H9 (cell line): ENCODE data around the gene MYO18B. TPM values are rescaled to one million over a fixed set of nuclear protein-coding genes. Genes with fewer than 3 reads are reported as not detected.

Experiments
- DNase-seq: peaks from one replicate; pipeline ENCODE4 v3.0.0-alpha.2; 2017
- H2AFZ ChIP-seq: one replicate; pipeline ENCODE4 v1.6.1; 2013; ENCODE audit warnings: mild to moderate bottlenecking, low read length, control low read depth, moderate library complexity
- H2AK5ac ChIP-seq: 2 replicates; pipeline ENCODE4 v1.6.1; 2013; ENCODE audit warnings: low read length, control low read depth, mixed read lengths; ENCODE audit not compliant: insufficient read length
- H2BK120ac ChIP-seq: one replicate; pipeline ENCODE4 v1.6.1; 2013; ENCODE audit warnings: low read depth, mild to moderate bottlenecking, low read length, control low read depth, inconsistent platforms; ENCODE audit not compliant: poor library complexity, severe bottlenecking
- H2BK12ac ChIP-seq: 2 replicates; pipeline ENCODE4 v1.6.1; 2013; ENCODE audit warnings: low read length, control low read depth, mixed read lengths, low read depth; ENCODE audit not compliant: insufficient read length
- H2BK15ac ChIP-seq: 2 replicates; pipeline ENCODE4 v1.6.1; 2013; ENCODE audit warnings: low read depth, low read length, control low read depth
- H2BK20ac ChIP-seq: one replicate; pipeline ENCODE4 v1.6.1; 2013; ENCODE audit warnings: low read depth, mild to moderate bottlenecking, low read length, control low read depth, inconsistent platforms; ENCODE audit not compliant: poor library complexity, severe bottlenecking
- H2BK5ac ChIP-seq: 2 replicates; pipeline ENCODE4 v1.6.1; 2013; ENCODE audit warnings: low read length, control low read depth, mixed read lengths; ENCODE audit not compliant: insufficient read length
- H3K14ac ChIP-seq: 2 replicates; pipeline ENCODE4 v1.6.1; 2013; ENCODE audit warnings: low read length, control low read depth; ENCODE audit not compliant: insufficient read depth
- H3K18ac ChIP-seq: 2 replicates; pipeline ENCODE4 v1.6.1; 2013; ENCODE audit warnings: low read depth, mild to moderate bottlenecking, mixed read lengths, low read length, control low read depth; ENCODE audit not compliant: insufficient read length
- H3K23ac ChIP-seq: 2 replicates; pipeline ENCODE4 v1.6.1; 2013; ENCODE audit warnings: low read length, control low read depth, mixed read lengths, low read depth; ENCODE audit not compliant: insufficient read length
- H3K23me2 ChIP-seq: 2 replicates; pipeline ENCODE4 v1.6.1; 2013; ENCODE audit warnings: low read depth, mild to moderate bottlenecking, mixed read lengths, low read length, control low read depth; ENCODE audit not compliant: insufficient read length, poor library complexity, severe bottlenecking
- H3K27ac ChIP-seq: 2 replicates; pipeline ENCODE4 v1.5.1; 2013; ENCODE audit warnings: low read length, control low read depth, mixed read lengths, low read depth; ENCODE audit not compliant: insufficient read length
- H3K27me3 ChIP-seq: 2 replicates; pipeline ENCODE4 v1.6.1; 2013; ENCODE audit warnings: low read length, control low read depth, inconsistent platforms; ENCODE audit not compliant: insufficient read depth
- H3K4ac ChIP-seq: 2 replicates; pipeline ENCODE4 v1.6.1; 2013; ENCODE audit warnings: low read depth, mild to moderate bottlenecking, control low read depth, inconsistent platforms, low read length, moderate library complexity
- H3K4me1 ChIP-seq: 2 replicates; pipeline ENCODE4 v1.6.1; 2013; ENCODE audit warnings: low read length, control low read depth, inconsistent platforms; ENCODE audit not compliant: insufficient read depth
- H3K4me2 ChIP-seq: 2 replicates; pipeline ENCODE4 v1.6.1; 2013; ENCODE audit warnings: low read length, control low read depth, mixed read lengths; ENCODE audit not compliant: insufficient read length, insufficient read depth
- H3K56ac ChIP-seq: 2 replicates; pipeline ENCODE4 v1.6.1; 2013; ENCODE audit warnings: low read depth, mild to moderate bottlenecking, mixed read lengths, low read length, control low read depth; ENCODE audit not compliant: insufficient read length
- H3K79me1 ChIP-seq: 2 replicates; pipeline ENCODE4 v1.6.1; 2013; ENCODE audit warnings: low read depth, mild to moderate bottlenecking, moderate library complexity, low read length, control low read depth, inconsistent platforms; ENCODE audit not compliant: insufficient read depth, poor library complexity, severe bottlenecking
- H3K79me2 ChIP-seq: 2 replicates; pipeline ENCODE4 v1.6.1; 2013; ENCODE audit warnings: low read length, control low read depth, inconsistent platforms; ENCODE audit not compliant: insufficient read depth
- H3K9ac ChIP-seq: 2 replicates; pipeline ENCODE4 v1.6.1; 2013; ENCODE audit warnings: low read length, control low read depth, mixed read lengths; ENCODE audit not compliant: insufficient read length; ENCODE audit errors: extremely low read depth
- H3K9me3 ChIP-seq: one replicate; pipeline ENCODE4 v1.6.1; 2013; ENCODE audit warnings: low read depth, low read length, inconsistent platforms; ENCODE audit not compliant: control insufficient read depth
- H3T11ph ChIP-seq: one replicate; pipeline ENCODE4 v1.6.1; 2013; ENCODE audit warnings: mild to moderate bottlenecking, low read length, control low read depth, inconsistent platforms
- H4K20me1 ChIP-seq: one replicate; pipeline ENCODE4 v1.6.1; 2013; ENCODE audit not compliant: control insufficient read depth, insufficient read length, insufficient read depth
- H4K5ac ChIP-seq: 2 replicates; pipeline ENCODE4 v1.6.1; 2013; ENCODE audit warnings: low read depth, mild to moderate bottlenecking, mixed read lengths, low read length, control low read depth; ENCODE audit not compliant: insufficient read length
- H4K8ac ChIP-seq: replicated peaks from 2 replicates; pipeline ENCODE4 v1.6.1; 2013; ENCODE audit warnings: low read length, control low read depth, mixed read lengths, low read depth; ENCODE audit not compliant: insufficient read length
- H4K91ac ChIP-seq: 2 replicates; pipeline ENCODE4 v1.6.1; 2013; ENCODE audit warnings: low read depth, mild to moderate bottlenecking, moderate library complexity, mixed read lengths, low read length, control low read depth; ENCODE audit not compliant: insufficient read length
- H3K27ac Mint-ChIP-seq, 3 experiments: 2 replicates in 2 of 3; 3 replicates in 1 of 3; pipeline ENCODE4 v1.8.0; 2020 to 2021; ENCODE audit warnings: mixed read lengths in 3 of 3, mild to moderate bottlenecking in 1 of 3, moderate library complexity in 1 of 3
- H3K27me3 Mint-ChIP-seq: 2 replicates; pipeline ENCODE4 v1.8.0; 2021; ENCODE audit warnings: low read depth, mild to moderate bottlenecking, moderate library complexity, mixed read lengths
- H3K36me3 Mint-ChIP-seq, 3 experiments: 2 replicates in 2 of 3; 3 replicates in 1 of 3; pipeline ENCODE4 v1.8.0; 2020 to 2021; ENCODE audit warnings: low read depth in 3 of 3, mixed read lengths in 3 of 3; ENCODE audit not compliant: insufficient read depth in 1 of 3
- H3K4me1 Mint-ChIP-seq, 2 experiments: 2 replicates each; pipeline ENCODE4 v1.8.0; 2020; ENCODE audit warnings: mixed read lengths in 2 of 2
- H3K4me3 Mint-ChIP-seq, 2 experiments: 2 replicates in 1 of 2; 3 replicates in 1 of 2; pipeline ENCODE4 v1.8.0; 2020 to 2021; ENCODE audit warnings: mild to moderate bottlenecking in 2 of 2, mixed read lengths in 2 of 2, moderate library complexity in 1 of 2
- H3K9me3 Mint-ChIP-seq, 2 experiments: 2 replicates in 1 of 2; 3 replicates in 1 of 2; pipeline ENCODE4 v1.8.0; 2020; ENCODE audit warnings: mild to moderate bottlenecking in 2 of 2, mixed read lengths in 2 of 2, moderate library complexity in 1 of 2
- CTCF ChIP-seq: fragments of 200-600 bp; sonication (generic); conservative IDR thresholded peaks from 3 replicates; pipeline ENCODE4 v1.8.0; 2021; ENCODE audit warnings: antibody characterized with exemption, mild to moderate bottlenecking
- WGBS: extraction: QIAGEN DNeasy Blood & Tissue Kit; methylation state at CpG from one replicate; pipeline ENCODE4 v1.1.7; 2013; ENCODE audit warnings: missing lambda C conversion rate, low lambda C conversion rate, mixed read lengths; ENCODE audit not compliant: insufficient read length; ENCODE audit errors: extremely low coverage; 5-methylcytosine and 5-hydroxymethylcytosine counted together
- total RNA-seq: library from RNA; stranded (reverse); gene quantifications from 2 replicates; pipeline ENCODE4 v1.2.1, GENCODE V29; 2021

MYO18B gene
- total RNA-seq, 1 experiment from 2014 or later: 0.46 TPM

DNA sequence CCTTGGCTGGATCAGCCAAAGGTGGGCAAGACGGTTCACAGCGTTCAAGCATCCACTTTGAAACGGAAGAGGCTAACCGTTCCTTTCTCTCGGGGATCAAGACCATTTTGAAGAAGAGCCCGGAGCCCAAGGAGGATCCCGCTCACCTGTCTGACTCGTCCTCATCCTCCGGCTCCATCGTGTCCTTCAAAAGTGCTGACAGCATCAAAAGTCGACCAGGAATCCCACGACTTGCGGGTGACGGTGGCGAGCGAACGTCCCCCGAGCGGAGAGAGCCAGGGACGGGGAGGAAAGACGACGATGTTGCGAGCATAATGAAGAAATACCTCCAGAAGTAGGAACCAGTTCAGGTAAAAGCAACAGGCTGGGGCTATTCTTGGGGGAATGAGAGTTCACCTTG lies 285.4 kb downstream of the MYO18B start:
- Histone ChIP-seq H3K14ac (no peak overlapping the region), H3K4ac (no peak overlapping the region), H3K23me2 (no peaks in the 10 kb centered on the region), H3K4me1 (no peaks in the 10 kb centered on the region), H4K20me1 (no peaks in the 10 kb centered on the region), H2BK15ac (no peak overlapping the region), H2BK120ac (no peak overlapping the region), H3K79me1 (no peaks in the 10 kb centered on the region), H4K91ac (no peak overlapping the region), H2AFZ (no peak overlapping the region), H2BK12ac (no peak overlapping the region), H3K27ac (no peak overlapping the region), H4K8ac (no peak overlapping the region), H3K27me3 (no peaks in the 10 kb centered on the region), H3K23ac (no peak overlapping the region), H2BK5ac (no peak overlapping the region), H4K5ac (no peak overlapping the region), H3K79me2 (no peaks in the 10 kb centered on the region), H2AK5ac (no peak overlapping the region), H3K9ac (no peak overlapping the region), H2BK20ac (no peak overlapping the region), H3K56ac (no peak overlapping the region), H3K9me3 (no peaks in the 10 kb centered on the region), H3T11ph (no peak overlapping the region), H3K4me2 (no peak overlapping the region), H3K18ac (no peak overlapping the region)
- H3K36me3 Mint-ChIP-seq: no peaks in the 10 kb centered on the region
- no CpG with 5 or more reads among the region's 23 CpGs for WGBS
- H3K27ac Mint-ChIP-seq: peak overlapping the region in 1 of 3 experiments; percentile 58; a peak in 2 of 7 replicates
- peaks cover 12% of the 10 kb centered on the region for H3K27me3 Mint-ChIP-seq
- H3K9me3 Mint-ChIP-seq: no peaks in the 10 kb centered on the region
- no peak for TF ChIP-seq CTCF
- no peak overlapping the region for H3K4me3 Mint-ChIP-seq
- no peaks in the 10 kb centered on the region for H3K4me1 Mint-ChIP-seq
- no peak for DNase-seq
